SK-N-SH (cell line): Measurements from ENCODE around the gene GATA2. TPM values are rescaled to one million over a fixed set of nuclear protein-coding genes. Genes with fewer than 3 reads are reported as not detected.

Experiments used
- CTCF ChIA-PET: fragments of 300-600, 350-600 bp; formaldehyde crosslinking; extraction: SDS; loops from one replicate; lab custom pipeline; 2021; lab: Yijun Ruan, JAX
- POLR2A ChIA-PET: fragments of 350-600 bp; sonication (Branson Sonifier 250); formaldehyde crosslinking; extraction: SDS; loops from one replicate; lab custom pipeline; 2020; ENCODE audit warnings: antibody characterized with exemption, inconsistent platforms; lab: Yijun Ruan, JAX
- DNase-seq: peaks from one replicate; pipeline ENCODE4 v3.0.0; 2012
- H2AFZ ChIP-seq: fragments of 200-600 bp; sonication (generic); 2 replicates; pipeline ENCODE4 v1.8.1; 2016; ENCODE audit warnings: antibody characterized with exemption, mild to moderate bottlenecking, low read depth
- H3F3A ChIP-seq: fragments of 200-600 bp; sonication (generic); replicated peaks from 2 replicates; pipeline ENCODE3; 2016; ENCODE audit warnings: antibody characterized with exemption, mild to moderate bottlenecking; ENCODE audit not compliant: insufficient read depth
- H3K27ac ChIP-seq, 2 experiments: fragments of 200-500 bp in 1 of 2; fragments of 200-600 bp in 1 of 2; sonication (Bioruptor generic) in 1 of 2; sonication (generic), shearing (Covaris generic) in 1 of 2; 2 replicates each; pipeline versions ENCODE4 v1.5.1 to v1.6.1; 2014 to 2016; ENCODE audit warnings: low read depth in 2 of 2, inconsistent platforms in 1 of 2, low read length in 1 of 2, mild to moderate bottlenecking in 1 of 2, mixed read lengths in 1 of 2
- H3K27me3 ChIP-seq: fragments of 200-600 bp; sonication (generic), shearing (Covaris generic); 2 replicates; pipeline ENCODE4 v1.6.1; 2016; ENCODE audit warnings: mixed run types; ENCODE audit not compliant: insufficient read depth
- H3K36me3 ChIP-seq, 2 experiments: fragments of 200-500 bp in 1 of 2; fragments of 200-600 bp in 1 of 2; sonication (Bioruptor generic) in 1 of 2; sonication (generic) in 1 of 2; replicated peaks in 1 of 2; 2 replicates each; pipeline versions ENCODE3 to v1.5.1; 2014 to 2016; ENCODE audit warnings: low read length in 1 of 2, mild to moderate bottlenecking in 1 of 2; ENCODE audit not compliant: insufficient read depth in 2 of 2, control insufficient read depth in 1 of 2
- H3K4me1 ChIP-seq, 2 experiments: fragments of 200-500 bp in 1 of 2; fragments of 200-600 bp in 1 of 2; sonication (Bioruptor generic) in 1 of 2; sonication (generic), shearing (Covaris generic) in 1 of 2; 2 replicates each; pipeline versions ENCODE4 v1.5.1 to v1.6.1; 2014 to 2016; ENCODE audit warnings: low read depth in 1 of 2, low read length in 1 of 2, mixed run types in 1 of 2; ENCODE audit not compliant: insufficient read depth in 2 of 2, control insufficient read depth in 1 of 2
- H3K4me2 ChIP-seq: fragments of 200-600 bp; sonication (generic), shearing (Covaris generic); 2 replicates; pipeline ENCODE4 v1.6.1; 2017; ENCODE audit warnings: mixed run types
- H3K4me3 ChIP-seq, 2 experiments: fragments of 200-500 bp in 1 of 2; fragments of 200-600 bp in 1 of 2; sonication (Bioruptor generic) in 1 of 2; sonication (generic), shearing (Covaris generic) in 1 of 2; 2 replicates each; pipeline versions ENCODE4 v1.5.1 to v1.8.1; 2014 to 2016; ENCODE audit warnings: low read depth in 2 of 2, inconsistent platforms in 1 of 2, low read length in 1 of 2, mild to moderate bottlenecking in 1 of 2, mixed read lengths in 1 of 2, moderate library complexity in 1 of 2
- H3K79me2 ChIP-seq: fragments of 200-600 bp; sonication (generic); 2 replicates; pipeline ENCODE4 v1.8.1; 2017; ENCODE audit warnings: mild to moderate bottlenecking; ENCODE audit not compliant: insufficient read depth
- H3K9ac ChIP-seq: fragments of 200-600 bp; sonication (generic); 2 replicates; pipeline ENCODE4 v1.6.1; 2017; ENCODE audit warnings: mixed run types
- H3K9me2 ChIP-seq: fragments of 200-600 bp; sonication (generic); 2 replicates; pipeline ENCODE4 v1.6.1; 2017; ENCODE audit warnings: mixed run types
- H3K9me3 ChIP-seq: fragments of 200-600 bp; sonication (generic); 2 replicates; pipeline ENCODE4 v1.6.1; 2017; ENCODE audit warnings: mixed run types, mild to moderate bottlenecking, moderate library complexity
- H4K20me1 ChIP-seq: fragments of 200-600 bp; sonication (generic); 2 replicates; pipeline ENCODE4 v1.6.1; 2017; ENCODE audit warnings: mild to moderate bottlenecking, mixed run types; ENCODE audit not compliant: insufficient read depth
- CHD2 ChIP-seq: fragments of 150-350 bp; IDR thresholded peaks from 2 replicates; pipeline ENCODE4 v1.6.1; 2018; ENCODE audit warnings: low read length; ENCODE audit not compliant: partially characterized antibody
- EZH2phosphoT487 ChIP-seq: fragments of 200-600 bp; sonication (generic); IDR thresholded peaks from 2 replicates; pipeline ENCODE4 v1.6.1; 2017; ENCODE audit warnings: low read depth, mixed run types, mild to moderate bottlenecking, antibody characterized with exemption, moderate library complexity, borderline replicate concordance
- FOSL2 ChIP-seq: IDR thresholded peaks from 2 replicates; pipeline ENCODE4 v1.4.0; 2012; ENCODE audit warnings: low read depth, mild to moderate bottlenecking, moderate library complexity, borderline replicate concordance
- FOXJ3 ChIP-seq: sonication (generic); formaldehyde crosslinking; IDR thresholded peaks from 2 replicates; pipeline ENCODE4 v1.5.1; 2020; ENCODE audit warnings: mild to moderate bottlenecking, missing genetic modification reagents
- FOXM1 ChIP-seq: IDR thresholded peaks from 2 replicates; pipeline ENCODE4 v1.4.0; 2012; ENCODE audit warnings: low read depth, mild to moderate bottlenecking
- GABPA ChIP-seq: IDR thresholded peaks from 2 replicates; pipeline ENCODE4 v1.4.0; 2012; ENCODE audit warnings: low read depth, mild to moderate bottlenecking
- GATA2 ChIP-seq: sonication (generic); formaldehyde crosslinking; IDR thresholded peaks from 2 replicates; pipeline ENCODE4 v1.5.0; 2020; ENCODE audit warnings: mild to moderate bottlenecking, missing genetic modification reagents
- JUND ChIP-seq: IDR thresholded peaks from 2 replicates; pipeline ENCODE4 v1.4.0; 2012
- MXI1 ChIP-seq: IDR thresholded peaks from 2 replicates; pipeline ENCODE4 v1.6.1; 2012; ENCODE audit warnings: mild to moderate bottlenecking, low read depth, low read length, improper control_type of control experiment
- NRF1 ChIP-seq: IDR thresholded peaks from 2 replicates; pipeline ENCODE4 v1.6.1; 2012; ENCODE audit warnings: low read depth, mild to moderate bottlenecking, low read length
- RFX5 ChIP-seq: IDR thresholded peaks from 2 replicates; pipeline ENCODE4 v1.6.1; 2012; ENCODE audit warnings: mild to moderate bottlenecking, improper control_type of control experiment, low read length
- RXRA ChIP-seq: IDR thresholded peaks from 2 replicates; pipeline ENCODE4 v1.4.0; 2012; ENCODE audit warnings: low read depth, mild to moderate bottlenecking, borderline replicate concordance
- SMC3 ChIP-seq: IDR thresholded peaks from 2 replicates; pipeline ENCODE4 v1.6.1; 2012; ENCODE audit warnings: low read depth, low read length, improper control_type of control experiment
- TAF1 ChIP-seq: IDR thresholded peaks from 2 replicates; pipeline ENCODE4 v1.6.1; 2012; ENCODE audit warnings: low read depth, mild to moderate bottlenecking, low read length, moderate library complexity, borderline replicate concordance
- TEAD4 ChIP-seq: IDR thresholded peaks from 2 replicates; pipeline ENCODE4 v1.4.0; 2012; ENCODE audit warnings: mild to moderate bottlenecking, borderline replicate concordance; ENCODE audit not compliant: insufficient read depth
- YY1 ChIP-seq: IDR thresholded peaks from 2 replicates; pipeline ENCODE4 v1.4.0; 2012; ENCODE audit warnings: low read depth, mild to moderate bottlenecking
- WGBS: methylation state at CpG from one replicate; pipeline ENCODE4 v1.1.6; 2017; ENCODE audit warnings: low lambda C conversion rate; 5-methylcytosine and 5-hydroxymethylcytosine counted together
- polyA plus RNA-seq, 3 experiments: library from polyadenylated mRNA; depleted of rRNA; stranded (reverse); fragments of >200 nt; gene quantifications; 2 replicates each; pipeline ENCODE4 v1.2.3, GENCODE V29; 2012
- TF ChIP-seq, protein P1 (sequence below): IDR thresholded peaks from 2 replicates; pipeline ENCODE4; 2012
- TF ChIP-seq, protein P2 (sequence below): fragments of 150-350 bp; IDR thresholded peaks from 2 replicates; pipeline ENCODE4 v1.6.1; 2017; ENCODE audit warnings: antibody characterized with exemption, low read length, low read depth, borderline replicate concordance
- TF ChIP-seq, protein P3 (sequence below): IDR thresholded peaks from 2 replicates; pipeline ENCODE4 v1.4.0; 2012; ENCODE audit warnings: low read depth, borderline replicate concordance

The GATA2 gene
- polyA plus RNA-seq, 1 of the 3 experiments (the other 2 are of a cell fraction) = 5.5 TPM

- H3F3A ChIP-seq = no peaks in the 10 kb centered on the region
- H3K9me2 ChIP-seq = no peaks in the 10 kb centered on the region
- no peaks in the 10 kb centered on the region for H3K36me3 ChIP-seq
- TF ChIP-seq, protein P1, sequence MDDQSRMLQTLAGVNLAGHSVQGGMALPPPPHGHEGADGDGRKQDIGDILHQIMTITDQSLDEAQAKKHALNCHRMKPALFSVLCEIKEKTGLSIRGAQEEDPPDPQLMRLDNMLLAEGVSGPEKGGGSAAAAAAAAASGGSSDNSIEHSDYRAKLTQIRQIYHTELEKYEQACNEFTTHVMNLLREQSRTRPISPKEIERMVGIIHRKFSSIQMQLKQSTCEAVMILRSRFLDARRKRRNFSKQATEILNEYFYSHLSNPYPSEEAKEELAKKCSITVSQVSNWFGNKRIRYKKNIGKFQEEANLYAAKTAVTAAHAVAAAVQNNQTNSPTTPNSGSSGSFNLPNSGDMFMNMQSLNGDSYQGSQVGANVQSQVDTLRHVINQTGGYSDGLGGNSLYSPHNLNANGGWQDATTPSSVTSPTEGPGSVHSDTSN = no peak
- TF ChIP-seq TEAD4 (no peak), EZH2phosphoT487 (no peak), RFX5 (no peak), FOXM1 (no peak), JUND (no peak), YY1 (no peak), GABPA (no peak), RXRA (no peak), TAF1 (no peak), GATA2 (no peak), NRF1 (no peak), FOSL2 (no peak), CHD2 (no peak), FOXJ3 (CRISPR knock-in tag) (no peak), MXI1 (no peak), SMC3 (no peak)
- TF ChIP-seq, protein P2, sequence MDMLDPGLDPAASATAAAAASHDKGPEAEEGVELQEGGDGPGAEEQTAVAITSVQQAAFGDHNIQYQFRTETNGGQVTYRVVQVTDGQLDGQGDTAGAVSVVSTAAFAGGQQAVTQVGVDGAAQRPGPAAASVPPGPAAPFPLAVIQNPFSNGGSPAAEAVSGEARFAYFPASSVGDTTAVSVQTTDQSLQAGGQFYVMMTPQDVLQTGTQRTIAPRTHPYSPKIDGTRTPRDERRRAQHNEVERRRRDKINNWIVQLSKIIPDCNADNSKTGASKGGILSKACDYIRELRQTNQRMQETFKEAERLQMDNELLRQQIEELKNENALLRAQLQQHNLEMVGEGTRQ = no peak
- TF ChIP-seq, protein P3, sequence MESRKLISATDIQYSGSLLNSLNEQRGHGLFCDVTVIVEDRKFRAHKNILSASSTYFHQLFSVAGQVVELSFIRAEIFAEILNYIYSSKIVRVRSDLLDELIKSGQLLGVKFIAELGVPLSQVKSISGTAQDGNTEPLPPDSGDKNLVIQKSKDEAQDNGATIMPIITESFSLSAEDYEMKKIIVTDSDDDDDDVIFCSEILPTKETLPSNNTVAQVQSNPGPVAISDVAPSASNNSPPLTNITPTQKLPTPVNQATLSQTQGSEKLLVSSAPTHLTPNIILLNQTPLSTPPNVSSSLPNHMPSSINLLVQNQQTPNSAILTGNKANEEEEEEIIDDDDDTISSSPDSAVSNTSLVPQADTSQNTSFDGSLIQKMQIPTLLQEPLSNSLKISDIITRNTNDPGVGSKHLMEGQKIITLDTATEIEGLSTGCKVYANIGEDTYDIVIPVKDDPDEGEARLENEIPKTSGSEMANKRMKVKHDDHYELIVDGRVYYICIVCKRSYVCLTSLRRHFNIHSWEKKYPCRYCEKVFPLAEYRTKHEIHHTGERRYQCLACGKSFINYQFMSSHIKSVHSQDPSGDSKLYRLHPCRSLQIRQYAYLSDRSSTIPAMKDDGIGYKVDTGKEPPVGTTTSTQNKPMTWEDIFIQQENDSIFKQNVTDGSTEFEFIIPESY = no peak
- no peaks in the 10 kb centered on the region for H3K79me2 ChIP-seq
- H3K4me1 ChIP-seq = peaks cover 0 to 77% of the 10 kb centered on the region in 2 experiments; a peak in 1 of 4 replicates
- H3K4me2 ChIP-seq = no peak overlapping the region
- H3K27me3 ChIP-seq = peaks cover 5% of the 10 kb centered on the region; the same call in 1 of the 2 replicates
- peak overlapping the region in 1 of 2 experiments; percentile 99; a peak in 2 of 4 replicates for H3K27ac ChIP-seq
- no peak overlapping the region for H2AFZ ChIP-seq
- H3K9ac ChIP-seq = no peak overlapping the region
- DNase-seq = no peak
- no peaks in the 10 kb centered on the region for H3K9me3 ChIP-seq
- ChIA-PET POLR2A (interaction anchor here (0.7 to 5.6 kb wide), 13 partner anchors 11 to 179 kb away, joined by 3 to 51 read pairs (median 8); no protein-coding TSS in a partner anchor), CTCF (interaction anchor here (0.7 to 2.7 kb wide), 6 partner anchors 11 to 286 kb away, joined by 3 to 28 read pairs (median 8); no protein-coding TSS in a partner anchor)
- WGBS = 89% methylated on average over 12 of the region's 12 CpGs
- no peak overlapping the region for H3K4me3 ChIP-seq
- no peaks in the 10 kb centered on the region for H4K20me1 ChIP-seq
Observed at GRCh38 chr3:128457937-128458336, 35.1 kb downstream of the GATA2 start.
